GM19240 (cell line): Measurements from ENCODE around the gene LGALS1.
"Not testable (repeated sequence)": the region's sequence is repeated elsewhere in the genome, so short reads cannot be mapped to it uniquely, and the experiment has no call there.

Source experiments
- DNase-seq: peaks from one replicate; pipeline ENCODE4 v3.0.0; 2011; ENCODE audit warnings: low spot score; ENCODE audit not compliant: insufficient read length

The LGALS1 gene

GRCh38 chr22:37717235-37717634 lies 41.8 kb downstream of the LGALS1 start:
- DNase-seq: not testable (repeated sequence)

DNA sequence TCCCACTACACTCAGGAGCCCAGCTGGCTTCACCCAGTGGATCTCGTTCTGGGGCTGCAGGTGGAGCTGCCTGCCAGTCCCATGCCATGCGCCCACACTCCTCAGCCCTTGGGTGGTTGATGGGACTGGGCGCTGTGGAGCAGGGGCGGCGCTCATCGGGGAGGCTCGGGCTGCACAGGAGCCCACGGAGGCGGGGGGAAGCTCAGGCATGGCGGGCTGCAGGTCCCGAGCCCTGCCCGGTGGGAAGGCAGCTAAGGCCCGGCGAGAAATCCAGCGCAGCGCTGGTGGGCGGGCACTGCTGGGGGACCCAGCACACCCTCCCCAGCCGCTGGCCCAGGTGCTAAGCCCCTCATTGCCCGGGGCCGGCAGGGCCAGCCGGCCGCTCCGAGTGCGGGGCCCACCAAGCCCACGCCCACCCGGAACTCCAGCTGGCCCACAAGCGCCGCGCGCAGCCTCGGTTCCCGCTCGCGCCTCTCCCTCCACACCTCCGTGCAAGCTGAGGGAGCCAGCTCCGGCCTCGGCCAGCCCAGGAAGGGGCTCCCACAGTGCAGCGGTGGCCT lies 42.4 kb downstream of the LGALS1 start:
- not testable (repeated sequence) for DNase-seq

GRCh38 chr22:37725551-37726240 lies 50.3 kb downstream of the LGALS1 start:
- DNase-seq: no peak

DNA sequence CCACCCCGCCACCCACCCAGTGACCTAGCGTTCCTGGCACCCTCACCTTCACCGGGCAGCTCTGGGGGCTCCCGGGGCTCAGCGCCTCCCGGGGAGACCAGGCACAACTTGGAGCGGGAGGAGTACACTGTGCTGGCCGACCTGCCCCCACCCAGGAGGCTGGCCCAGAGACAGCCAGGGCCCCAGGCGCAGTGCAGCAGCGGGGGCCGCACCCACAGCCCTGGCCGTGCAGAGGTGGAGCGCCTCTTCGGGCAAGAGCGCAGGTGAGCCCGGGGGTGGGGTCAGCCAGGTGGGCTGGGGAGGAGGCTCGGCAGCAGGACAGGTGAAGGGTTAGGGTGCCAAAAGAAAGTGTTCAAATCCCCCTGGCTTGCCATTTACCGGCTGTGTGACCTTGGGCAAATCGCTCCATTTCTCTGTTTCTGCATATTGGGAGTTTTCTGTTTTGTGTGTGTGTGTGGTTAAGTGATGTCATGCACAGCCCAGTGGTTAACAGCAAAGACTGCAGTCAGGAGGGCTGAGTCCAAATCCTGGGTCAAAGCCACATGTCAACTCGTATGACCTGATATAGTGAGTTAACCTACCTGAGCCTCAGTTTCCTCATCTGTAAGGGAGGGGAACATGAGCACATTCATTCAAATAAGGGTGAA lies 50.9 kb downstream of the LGALS1 start:
- no peak for DNase-seq

GRCh38 chr22:37728620-37729019 lies 53.2 kb downstream of the LGALS1 start:
- no peak for DNase-seq
